Activated CD8-positive, alpha-beta memory T cell treated with anti-CD3 and anti-CD28 coated beads, Interleukin-2, amount 50 U/mL, for 24 hours (primary cell): ENCODE data around the gene STRA8.

ENCODE experiments used
- DNase-seq: peaks from one replicate; pipeline ENCODE4 v3.0.0-alpha.2; 2020; ENCODE audit errors: extremely low read depth

Gene STRA8

GRCh38 chr7:135238112-135238744 lies 4.6 kb downstream of the STRA8 start:
- DNase-seq = no peak

GRCh38 chr7:135239263-135239662 lies 5.6 kb downstream of the STRA8 start:
- DNase-seq = no peak

DNA sequence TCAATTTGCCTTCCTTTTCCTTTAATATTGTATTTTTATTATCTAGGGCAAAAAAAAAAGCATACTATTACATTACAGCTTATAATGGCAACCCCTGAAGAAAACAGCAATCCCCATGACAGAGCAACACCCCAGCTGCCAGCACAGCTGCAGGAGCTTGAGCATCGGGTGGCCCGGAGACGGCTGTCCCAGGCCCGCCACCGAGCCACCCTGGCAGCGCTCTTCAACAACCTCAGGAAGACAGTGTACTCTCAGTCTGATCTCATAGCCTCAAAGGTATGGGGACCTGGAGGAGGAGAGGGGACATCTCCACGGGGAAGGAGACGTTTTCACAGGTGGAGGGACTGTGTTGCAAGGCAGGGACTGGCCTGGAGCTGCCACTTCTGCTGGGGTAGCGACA lies 6.8 kb downstream of the STRA8 start:
- no peak for DNase-seq

DNA sequence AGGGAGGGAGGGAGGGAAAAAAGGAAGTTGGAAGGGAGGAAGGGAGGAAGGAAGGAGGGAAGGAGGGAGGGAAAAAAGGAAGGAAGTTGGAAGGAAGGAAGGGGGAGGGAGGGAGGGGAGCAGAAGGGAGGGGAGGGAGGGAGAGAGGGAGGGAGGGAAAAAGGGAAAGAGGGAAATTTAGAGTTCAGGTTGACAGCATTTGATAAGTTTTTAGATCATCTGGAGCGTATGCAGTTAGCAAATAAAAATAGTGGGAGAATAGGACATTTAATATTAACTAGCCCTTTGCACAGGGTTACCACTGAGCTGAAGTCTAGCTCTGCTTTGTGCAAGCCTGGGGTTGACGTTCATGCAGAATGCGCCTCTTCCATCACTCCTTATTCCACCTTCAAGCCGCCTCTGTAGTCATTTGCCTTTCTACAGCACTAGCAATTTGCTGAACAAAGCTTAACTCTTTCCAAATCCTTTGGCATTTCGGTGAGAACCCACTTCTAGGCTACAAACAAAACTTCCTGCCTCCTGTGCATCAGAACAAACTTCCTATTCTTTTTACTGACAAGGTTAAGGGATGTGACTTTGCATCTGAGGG lies 8.6 kb downstream of the STRA8 start:
- DNase-seq = no peak

GRCh38 chr7:135245226-135246190 lies 11.9 kb downstream of the STRA8 start:
- no peak for DNase-seq

GRCh38 chr7:135246191-135246825 lies 12.7 kb downstream of the STRA8 start:
- no peak for DNase-seq

GRCh38 chr7:135247746-135248471 lies 14.3 kb downstream of the STRA8 start:
- no peak for DNase-seq

- DNase-seq = no peak
Measured at GRCh38 chr7:135248546-135248945, 14.9 kb downstream of the STRA8 start.

GRCh38 chr7:135251496-135252391 lies 18.1 kb downstream of the STRA8 start:
- no peak for DNase-seq

DNA sequence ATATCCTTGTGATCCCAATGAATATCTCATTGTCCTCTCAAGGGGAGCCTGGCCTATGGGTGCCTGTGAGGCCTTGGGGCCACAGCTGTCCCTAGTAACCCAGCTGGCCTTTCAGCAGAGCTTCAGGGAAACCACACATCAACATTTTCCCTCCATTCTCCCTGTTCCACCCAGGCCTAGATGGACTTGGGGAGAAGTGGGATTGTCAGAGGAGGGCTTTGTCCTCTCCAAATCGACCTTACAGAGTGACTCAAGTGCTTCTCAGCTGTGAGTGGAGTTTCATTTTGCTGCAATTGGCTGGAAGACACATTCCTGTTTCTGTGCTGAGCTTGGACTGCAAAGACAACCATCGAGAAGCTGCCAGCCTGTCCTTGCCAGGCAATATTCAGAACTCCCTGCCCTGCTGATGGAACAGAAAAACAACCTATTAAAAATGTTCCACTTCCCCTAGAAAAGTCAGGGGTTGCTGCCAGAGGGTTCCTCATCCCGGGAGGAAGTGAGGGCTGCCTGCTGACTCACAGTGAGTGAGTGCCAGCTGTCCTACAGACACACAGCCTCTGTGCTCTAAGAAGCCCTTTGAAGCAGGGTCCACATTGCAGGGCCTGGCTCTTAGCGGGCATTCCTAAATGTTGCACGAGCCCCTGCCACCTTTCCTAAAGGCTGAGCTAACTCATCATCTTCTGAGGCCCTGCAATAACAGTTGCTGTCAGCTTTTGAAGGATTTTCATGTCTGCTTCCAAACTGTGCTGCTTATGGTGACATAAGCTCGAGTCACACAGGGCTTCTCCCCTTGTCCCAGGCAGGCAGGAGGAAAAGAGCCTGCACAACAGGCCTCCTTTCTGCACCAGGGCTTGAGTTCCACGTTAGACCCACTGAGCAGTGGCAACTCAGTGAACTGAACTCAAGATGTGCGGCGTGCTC lies 20.5 kb downstream of the STRA8 start:
- DNase-seq = no peak

GRCh38 chr7:135257790-135258189 lies 24.2 kb downstream of the STRA8 start:
- DNase-seq = no peak

DNA sequence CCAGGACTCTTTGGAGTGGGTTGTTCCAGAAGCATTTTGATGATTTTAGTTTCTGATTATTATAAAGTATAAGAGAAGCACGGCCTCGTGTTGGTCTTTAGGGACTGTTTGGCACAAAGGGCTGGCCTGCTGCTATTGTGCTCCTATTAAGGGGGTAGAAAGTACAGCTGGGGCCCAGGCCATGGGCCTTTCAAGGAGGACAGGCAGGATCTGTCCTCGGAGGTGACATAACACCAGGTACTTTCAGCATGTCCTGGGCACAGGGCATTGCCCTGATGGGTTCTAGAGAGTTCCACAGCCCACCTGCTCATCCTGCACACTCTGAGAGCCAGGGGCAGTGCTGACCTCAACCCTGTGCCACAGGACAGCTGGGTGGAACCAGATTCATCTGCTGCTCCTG lies 24.9 kb downstream of the STRA8 start:
- no peak for DNase-seq

GRCh38 chr7:135259702-135260101 lies 26.1 kb downstream of the STRA8 start:
- no peak for DNase-seq

DNA sequence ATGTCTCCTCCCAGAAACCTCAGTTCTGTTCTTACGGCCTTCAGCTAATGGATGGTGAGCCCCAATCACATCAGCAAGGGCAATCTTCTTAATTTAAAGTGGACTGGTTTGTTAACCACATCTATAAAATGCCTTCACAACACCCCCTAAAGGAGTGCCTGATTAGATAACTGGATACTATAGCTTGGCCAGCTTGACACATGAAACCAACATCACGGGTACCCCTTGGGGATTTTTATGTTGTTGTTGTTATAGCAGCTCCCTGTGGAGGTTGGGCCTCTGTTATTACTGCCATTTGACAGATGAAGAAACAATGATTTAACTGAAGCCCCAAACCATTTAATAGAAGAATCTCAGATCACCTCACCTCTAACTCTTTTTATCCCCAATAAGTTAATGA lies 26.8 kb downstream of the STRA8 start:
- DNase-seq = no peak

DNA sequence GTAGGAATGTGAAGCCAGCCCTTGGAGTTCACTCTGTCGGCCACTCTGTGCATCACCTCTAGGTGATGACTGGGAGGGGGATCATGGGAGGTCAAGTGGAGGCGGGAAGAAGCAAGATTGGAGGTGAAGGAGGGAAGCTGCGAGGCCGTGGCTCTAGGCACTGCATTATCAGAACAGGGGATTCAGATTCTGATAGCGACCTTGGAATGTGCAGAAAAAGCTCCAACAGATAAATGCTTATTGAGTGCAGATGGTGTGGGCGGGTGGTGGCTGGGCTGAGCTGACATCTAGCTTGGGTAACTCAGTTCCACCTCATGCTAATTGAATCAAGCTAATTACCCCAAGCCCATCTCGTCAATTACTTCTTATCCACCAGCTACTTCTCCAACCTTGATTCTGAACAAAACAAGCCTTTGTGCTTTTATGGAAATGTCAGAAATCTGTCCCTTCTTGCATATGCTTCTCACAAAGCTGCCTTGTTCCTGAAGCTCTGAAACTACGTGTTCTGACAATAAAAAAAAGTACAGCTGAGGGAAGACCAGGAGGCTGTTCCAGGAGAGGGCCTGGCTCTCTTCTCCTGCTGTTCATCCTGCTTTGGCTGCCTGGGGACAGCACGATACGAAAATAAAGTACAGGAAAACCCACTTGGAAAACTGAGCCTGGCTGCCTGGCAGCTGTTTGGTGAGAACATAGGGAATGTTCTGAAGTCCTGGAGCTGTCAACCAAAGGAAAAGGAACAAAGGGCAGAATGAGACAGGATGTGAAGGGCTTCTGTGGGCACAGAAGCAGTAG lies 27.5 kb downstream of the STRA8 start:
- DNase-seq = no peak

GRCh38 chr7:135262623-135263320 lies 29.1 kb downstream of the STRA8 start:
- DNase-seq = no peak

DNA sequence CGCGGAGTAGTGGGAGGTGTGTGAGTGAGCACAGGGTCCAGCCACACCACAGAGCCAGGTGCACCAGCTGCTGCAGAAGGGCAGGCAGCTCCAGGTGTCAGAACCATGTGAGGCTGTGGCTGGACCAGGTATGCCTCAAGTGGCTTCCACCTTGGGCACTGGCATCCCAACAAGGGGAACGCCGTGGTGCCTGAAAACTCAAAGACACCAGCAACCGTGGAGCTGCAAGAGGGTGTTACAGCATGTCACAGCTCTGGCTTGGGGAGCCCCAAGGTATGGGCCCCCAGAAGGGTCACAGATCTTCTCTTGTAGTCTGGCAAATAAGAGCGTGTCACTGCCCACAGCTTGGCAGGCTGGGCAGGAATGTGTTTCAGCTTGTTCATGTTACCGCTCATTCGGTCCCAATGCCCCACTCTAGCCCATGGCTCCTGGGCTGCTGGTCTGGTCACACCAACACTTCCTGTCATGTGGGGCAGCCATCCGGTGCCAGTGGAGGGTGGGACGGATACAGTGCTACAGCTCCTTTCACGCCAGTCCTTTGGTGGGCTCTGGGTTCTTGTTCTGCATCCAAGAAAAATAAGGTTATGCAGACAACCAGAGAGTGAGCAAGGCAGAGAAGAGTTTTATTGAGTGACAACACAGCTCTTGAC lies 29.8 kb downstream of the STRA8 start:
- no peak for DNase-seq

- DNase-seq = no peak
Measured at GRCh38 chr7:135265637-135266036, 32.0 kb downstream of the STRA8 start.
